ENCODE measurements around the gene PREPL. TPM values are rescaled to one million over a fixed set of nuclear protein-coding genes. Genes with fewer than 3 reads are reported as not detected.

PREPL gene
- total and polyA plus RNA-seq, 2 of the 8 experiments (the other 6 are each of a cell fraction or from before 2014, with no cell fraction given), result 13.6 to 38.9 TPM

DNA sequence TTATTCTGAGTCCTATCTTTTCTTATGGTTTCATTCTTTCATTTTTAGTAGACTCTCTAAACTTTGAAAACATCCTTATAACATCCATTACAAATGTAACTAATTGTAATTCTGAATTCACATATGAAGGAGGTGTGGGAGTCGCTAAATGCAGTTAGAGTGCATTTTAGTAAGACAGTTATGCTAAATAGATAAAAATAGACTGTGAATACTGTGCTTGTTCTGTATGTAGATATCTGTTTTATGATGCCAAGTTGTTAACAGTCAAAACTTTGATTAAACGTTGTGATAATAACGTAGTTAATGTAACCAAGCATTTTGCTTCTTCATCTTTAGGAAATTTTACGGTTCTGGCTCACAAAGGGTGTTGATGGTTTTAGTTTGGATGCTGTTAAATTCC is 61.7 kb downstream of the PREPL start:
- Histone ChIP-seq H3K27ac (ENCODE audit: low read depth, low read length) (no peak overlapping the region), H3K23ac (ENCODE audit: insufficient read length) (no peak overlapping the region), H3K27me3 (replicated peaks in 1 of 4; ENCODE audit: control insufficient read depth in 3 of 4, extremely low read depth in 1 of 4, insufficient read depth in 3 of 4, low read length in 3 of 4) (no peaks in the 10 kb centered on the region), H3K56ac (replicated peaks; ENCODE audit: insufficient read length, low read depth, low read length) (no peak overlapping the region), H3K4me2 (ENCODE audit: insufficient read depth in 1 of 2, low read depth in 2 of 2, low read length in 2 of 2) (no peak overlapping the region), H2BK20ac (ENCODE audit: low read length) (no peak overlapping the region), H4K5ac (ENCODE audit: insufficient read length, low read depth, low read length) (no peak overlapping the region), H4K20me1 (replicated peaks in 1 of 2; ENCODE audit: control insufficient read depth in 1 of 2, insufficient read depth in 2 of 2, low read length in 2 of 2) (no peaks in the 10 kb centered on the region), H2BK5ac (ENCODE audit: low read depth, low read length) (no peak overlapping the region), H2AK5ac (ENCODE audit: low read depth, low read length) (no peak overlapping the region), H4K91ac (replicated peaks; ENCODE audit: insufficient read length, low read length) (no peak overlapping the region), H3K36me3 (ENCODE audit: control insufficient read depth in 2 of 4, insufficient read depth in 4 of 4, low read length in 3 of 4) (no peaks in the 10 kb centered on the region), H4K8ac (ENCODE audit: extremely low read depth, insufficient read depth, low read length) (no peak overlapping the region), H2BK120ac (replicated peaks; ENCODE audit: low read depth, low read length) (no peak overlapping the region), H3K4me3 (ENCODE audit: extremely low read depth in 1 of 4, insufficient read depth in 2 of 4, low read depth in 3 of 4, low read length in 4 of 4) (no peak overlapping the region), H3K14ac (ENCODE audit: insufficient read length) (no peak overlapping the region), H3K9me3 (ENCODE audit: insufficient read depth in 2 of 2, low read depth in 1 of 2, low read length in 1 of 2) (no peaks in the 10 kb centered on the region), H2AFZ (ENCODE audit: low read length) (no peak overlapping the region), H2BK12ac (ENCODE audit: low read depth, low read length) (no peak overlapping the region), H3K23me2 (ENCODE audit: low read depth, low read length) (no peaks in the 10 kb centered on the region), H3K4ac (replicated peaks; ENCODE audit: insufficient read length, low read depth, low read length) (no peak overlapping the region), H3K79me1 (ENCODE audit: low read depth, low read length) (no peaks in the 10 kb centered on the region), H3K79me2 (ENCODE audit: control insufficient read depth in 1 of 2, insufficient read depth in 2 of 2, low read length in 2 of 2) (no peaks in the 10 kb centered on the region), H3K4me1 (replicated peaks in 1 of 4; ENCODE audit: control insufficient read depth in 3 of 4, insufficient read depth in 4 of 4, low read length in 3 of 4) (no peaks in the 10 kb centered on the region), H3K18ac (ENCODE audit: extremely low read depth, low read length) (no peak overlapping the region), H2BK15ac (ENCODE audit: low read length) (no peak overlapping the region), H3K9ac (replicated peaks in 1 of 4; ENCODE audit: extremely low read depth in 1 of 4, low read depth in 3 of 4, low read length in 3 of 4) (no peak overlapping the region)
- DNase-seq (ENCODE audit: low read depth in 1 of 2, low spot score in 2 of 2), result no peak
- WGBS, 2 experiments (ENCODE audit: extremely low coverage in 1 of 2, insufficient coverage in 1 of 2, insufficient read length in 1 of 2, insufficient replicate concordance in 2 of 2, low coverage in 1 of 2, low lambda C conversion rate in 2 of 2, missing lambda C conversion rate in 1 of 2), result 84% methylated on average over 4 of the region's 4 CpGs; no CpG with 5 or more reads in 1 of the 2 experiments
- ChIA-PET POLR2A (ENCODE audit: partially characterized antibody) (no interaction called here), CTCF (ENCODE audit: partially characterized antibody) (no interaction called here)
- FAIRE-seq, result no peak
- TF ChIP-seq SP4 (IDR thresholded peaks at IDR 0.05; ENCODE audit: low read length) (no peak), SIRT6 (IDR thresholded peaks at IDR 0.05; ENCODE audit: low read length) (no peak), CHD2 (IDR thresholded peaks at IDR 0.05; ENCODE audit: low read length) (no peak), CTCF (IDR thresholded peaks at IDR 0.05; ENCODE audit: control extremely low read depth in 1 of 3, insufficient read depth in 1 of 3, low read depth in 1 of 3, low read length in 3 of 3) (no peak), RBBP5 (IDR thresholded peaks at IDR 0.05; ENCODE audit: borderline replicate concordance, low read depth, low read length) (no peak), RXRA (IDR thresholded peaks at IDR 0.05; ENCODE audit: insufficient read depth, low read depth, low read length) (no peak), CBX5 (IDR thresholded peaks at IDR 0.05; ENCODE audit: low read depth, low read length) (no peak), RNF2 (IDR thresholded peaks at IDR 0.05; ENCODE audit: borderline replicate concordance, low read depth, low read length, missing control alignments, poor library complexity, severe bottlenecking) (no peak), ZNF274 (IDR thresholded peaks at IDR 0.05; ENCODE audit: borderline replicate concordance, extremely low read depth, low read length) (no peak), TCF12 (IDR thresholded peaks at IDR 0.05; ENCODE audit: low read depth, low read length) (no peak), EGR1 (IDR thresholded peaks at IDR 0.05; ENCODE audit: borderline replicate concordance, low read depth, low read length) (no peak)

Measured in H1 (cell line).